Kidney (tissue), 14 donors: ENCODE data around the gene TCERG1. TPM values are rescaled to one million over a fixed set of nuclear protein-coding genes. Genes with fewer than 3 reads are reported as not detected.

Experiments used
- DNase-seq, 5 donors: peaks; one replicate each; pipeline ENCODE4 v3.0.0-alpha.2; 2013 to 2020
- FAIRE-seq: peaks from 2 replicates; lab custom pipeline; 2012; peaks lifted over from hg19 to GRCh38; lab: Jason Lieb, UNC
- H3K27ac ChIP-seq, 2 donors: one replicate each; pipeline ENCODE4 v1.7.0; 2013; ENCODE audit warnings: low read depth in 2 of 2, low read length in 2 of 2, inconsistent platforms in 1 of 2
- H3K27me3 ChIP-seq: one replicate; pipeline ENCODE4 v1.7.1; 2013; ENCODE audit warnings: low read length, inconsistent platforms; ENCODE audit not compliant: control insufficient read depth, insufficient read depth
- H3K36me3 ChIP-seq, 3 donors: one replicate each; pipeline versions ENCODE4 v1.7.0 to v1.7.1; 2013; ENCODE audit warnings: low read length in 3 of 3, control low read depth in 1 of 3, inconsistent platforms in 1 of 3; ENCODE audit not compliant: insufficient read depth in 3 of 3, control insufficient read depth in 2 of 3
- H3K4me1 ChIP-seq, 3 donors: one replicate each; pipeline versions ENCODE4 v1.7.0 to v1.7.1; 2013; ENCODE audit warnings: low read length in 3 of 3, inconsistent platforms in 1 of 3, low read depth in 1 of 3; ENCODE audit not compliant: control insufficient read depth in 2 of 3, insufficient read depth in 2 of 3
- H3K4me3 ChIP-seq, 3 donors: one replicate each; pipeline versions ENCODE4 v1.7.0 to v1.8.1; 2013; ENCODE audit warnings: low read length in 3 of 3, control low read depth in 1 of 3, inconsistent platforms in 1 of 3
- H3K9ac ChIP-seq, 3 donors: one replicate each; pipeline versions ENCODE4 v1.7.0 to v1.7.1; 2013; ENCODE audit warnings: low read length in 3 of 3, control low read depth in 1 of 3, inconsistent platforms in 1 of 3
- H3K9me3 ChIP-seq, 3 donors: one replicate each; pipeline versions ENCODE4 v1.7.0 to v1.7.1; 2013; ENCODE audit warnings: low read length in 3 of 3, control low read depth in 1 of 3, inconsistent platforms in 1 of 3; ENCODE audit not compliant: control insufficient read depth in 2 of 3, insufficient read depth in 1 of 3
- CTCF ChIP-seq: IDR thresholded peaks from 3 replicates; pipeline ENCODE4 v1.5.1; 2012; ENCODE audit warnings: mild to moderate bottlenecking, moderate library complexity, borderline replicate concordance; ENCODE audit not compliant: insufficient read depth; ENCODE audit errors: extremely low read depth
- intact Hi-C: fragments of 100-400 bp; cut with DNase I; formaldehyde crosslinking; loops from one replicate; pipeline ENCODE4 v1.11.1; 2022
- polyA plus RNA-seq: library from polyadenylated mRNA; stranded (reverse); fragments of 350-450 nt; fragmentation: Illumina TruSeq; extraction: RNeasy Lipid Tissue Mini Kit (QIAGEN cat#74804); gene quantifications from one replicate; pipeline ENCODE4 v1.2.3, GENCODE V29; 2014; ENCODE audit warnings: low read depth, low replicate concordance; ENCODE audit not compliant: insufficient read depth
- total RNA-seq: library from RNA; stranded (reverse); fragmentation: NEBNext Ultra II Directional; extraction: Animal tissue kit (Norgen Biotek cat#: 25700); gene quantifications from one replicate; pipeline ENCODE4 v1.2.1, GENCODE V29; 2021
- donor health status: control.
- donor health status: control.
- donor health status: control.
- donor health status: control.
- donor health status: control.
- donor health status: DM: yes; HTN: yes; CAD: no.
- donor health status: Normal renal cell carcinoma (clear cell type).

TCERG1 gene
- total and polyA plus RNA-seq, 2 donors from 2014 or later, result 16.7 to 48.6 TPM

DNA sequence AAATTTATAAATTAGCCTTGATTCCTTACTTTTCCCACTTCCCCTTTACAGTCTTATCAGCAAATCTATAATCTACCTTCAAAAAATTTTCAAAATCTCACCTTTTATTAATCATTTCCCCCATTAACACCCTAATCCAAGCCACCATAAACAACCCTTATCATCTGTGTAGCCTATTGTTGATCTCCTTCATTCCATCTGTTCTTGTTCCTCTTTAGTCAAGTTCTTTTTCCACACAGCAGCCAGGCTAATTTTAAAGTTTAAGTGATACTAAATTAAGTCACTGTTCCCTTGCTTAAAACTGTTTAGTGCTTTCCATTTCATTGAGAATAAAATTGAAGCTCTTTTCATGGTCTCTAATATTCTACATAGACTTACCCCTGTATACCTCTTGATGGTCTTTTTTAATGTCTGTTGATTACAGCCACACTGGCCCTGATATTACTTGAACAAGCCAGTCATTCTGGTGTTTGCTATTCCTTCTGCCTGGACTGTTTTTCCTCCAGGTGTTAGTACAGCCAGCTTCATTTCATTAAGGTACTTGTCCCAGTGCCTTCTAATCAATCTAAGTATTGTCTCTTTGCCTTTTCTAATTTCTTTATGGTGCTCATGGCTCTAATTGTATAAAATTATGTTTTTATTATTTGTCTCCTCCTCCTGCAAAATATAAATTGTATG lies 37.7 kb downstream of the TCERG1 start:
- Histone ChIP-seq H3K4me3 (no peak overlapping the region), H3K36me3 (peaks cover 4 to 33% (median 16%) of the 10 kb centered on the region in 3 donors), H3K27me3 (no peaks in the 10 kb centered on the region), H3K9ac (no peak overlapping the region), H3K27ac (no peak overlapping the region), H3K4me1 (no peaks in the 10 kb centered on the region), H3K9me3 (no peaks in the 10 kb centered on the region)
- intact Hi-C loops, result no loop called here
- no peak for TF ChIP-seq CTCF
- FAIRE-seq, result no peak
- no peak for DNase-seq

DNA sequence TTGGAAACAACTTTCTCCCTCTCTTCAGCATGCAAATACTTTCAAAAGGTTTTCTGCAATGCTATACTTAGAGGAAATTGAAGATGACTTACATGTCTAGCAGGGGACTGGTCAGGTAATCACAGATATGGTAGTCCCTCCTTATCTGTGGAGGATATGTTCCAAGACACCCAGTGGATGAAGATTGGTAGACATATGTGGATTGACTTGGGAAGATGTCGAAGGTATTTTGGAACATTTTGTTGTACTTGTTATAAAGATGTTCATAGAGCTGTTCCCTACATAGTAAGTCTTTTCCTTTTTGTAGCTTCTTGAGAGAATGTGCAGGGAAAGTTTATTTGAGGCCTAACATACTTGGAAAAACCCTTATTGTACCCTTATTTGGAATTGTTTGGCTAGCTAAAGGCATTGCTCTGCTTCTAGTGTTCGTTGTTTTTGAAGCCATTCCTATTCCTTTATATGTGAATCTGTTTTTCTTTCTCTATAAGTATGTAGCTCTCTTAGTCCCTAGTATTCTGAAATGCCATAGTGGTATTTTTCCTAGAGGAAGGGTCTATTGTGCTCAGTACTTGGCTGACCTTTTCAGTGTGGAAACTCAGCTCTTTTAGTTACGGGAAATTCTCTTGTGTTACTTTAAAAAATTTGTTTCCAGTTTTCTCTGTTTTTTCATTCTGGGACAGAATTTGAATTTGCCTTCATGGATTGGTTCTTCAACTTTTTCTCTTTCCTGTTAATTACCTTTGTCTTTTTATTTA lies 43.1 kb downstream of the TCERG1 start:
- intact Hi-C loops, result no loop called here
- no peaks in the 10 kb centered on the region for H3K4me1 ChIP-seq
- H3K27me3 ChIP-seq, result no peaks in the 10 kb centered on the region
- DNase-seq (no peak), FAIRE-seq (no peak)
- H3K4me3 ChIP-seq, result no peak overlapping the region
- H3K36me3 ChIP-seq, result peaks cover 0 to 4% (median 2%) of the 10 kb centered on the region in 3 donors
- H3K9me3 ChIP-seq, result no peaks in the 10 kb centered on the region
- no peak overlapping the region for H3K9ac ChIP-seq
- H3K27ac ChIP-seq, result no peak overlapping the region
- no peak for TF ChIP-seq CTCF

DNA sequence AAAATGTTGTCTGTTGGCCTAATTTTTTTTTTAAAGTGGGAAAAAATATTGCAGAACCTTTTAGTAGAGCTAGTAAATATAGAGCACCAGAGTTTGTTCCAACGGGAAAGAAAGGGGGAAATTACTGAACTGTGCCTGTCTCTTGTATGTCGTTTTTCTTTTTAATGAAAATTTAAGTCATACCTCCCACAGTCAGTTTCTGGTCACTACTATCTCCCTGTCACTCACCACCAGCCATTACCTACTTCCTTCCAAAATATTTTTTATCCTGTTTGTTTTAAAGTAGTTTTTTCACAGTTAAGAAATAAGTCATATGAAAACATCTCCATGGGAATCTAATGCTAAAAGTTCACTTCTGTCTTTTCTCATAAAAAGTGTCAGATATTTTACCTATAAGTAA lies 47.5 kb downstream of the TCERG1 start:
- intact Hi-C loops, result no loop called here
- Histone ChIP-seq H3K27me3 (no peaks in the 10 kb centered on the region), H3K36me3 (peaks cover 0 to 2% (median 0%) of the 10 kb centered on the region in 3 donors), H3K27ac (no peak overlapping the region), H3K9me3 (no peaks in the 10 kb centered on the region), H3K9ac (no peak overlapping the region), H3K4me1 (no peaks in the 10 kb centered on the region), H3K4me3 (no peak overlapping the region)
- no peak for FAIRE-seq
- no peak for TF ChIP-seq CTCF
- DNase-seq, result no peak
